GM12878 (cell line): ENCODE data around the gene HPSE2.

ENCODE experiments used
- MTA3 ChIP-seq: IDR thresholded peaks from 2 replicates; pipeline ENCODE4 v1.6.1; 2012; ENCODE audit warnings: low read length, inconsistent platforms, borderline replicate concordance
- ZBED1 ChIP-seq: IDR thresholded peaks from 2 replicates; pipeline ENCODE4 v1.6.1; 2016; ENCODE audit warnings: borderline replicate concordance
- ZNF217 ChIP-seq: fragments of 450-650 bp; IDR thresholded peaks from 2 replicates; pipeline ENCODE4 v1.6.1; 2017; ENCODE audit warnings: antibody characterized with exemption, mild to moderate bottlenecking
- TF ChIP-seq, protein P1 (sequence below): IDR thresholded peaks from 2 replicates; pipeline ENCODE4 v1.6.1; 2012; ENCODE audit warnings: mild to moderate bottlenecking, low read depth, low read length
- TF ChIP-seq, protein P2 (sequence below), 3 experiments: IDR thresholded peaks in 2 of 3; conservative IDR thresholded peaks in 1 of 3; 2 replicates each; pipeline ENCODE4 v1.5.1; 2011; ENCODE audit warnings: low read depth in 3 of 3, low read length in 3 of 3, mild to moderate bottlenecking in 3 of 3, control low read depth in 2 of 3, moderate library complexity in 2 of 3, inconsistent platforms in 1 of 3, mixed read lengths in 1 of 3; ENCODE audit not compliant: control insufficient read depth in 2 of 3, insufficient read depth in 1 of 3; ENCODE audit errors: extremely low read depth in 1 of 3

DNA sequence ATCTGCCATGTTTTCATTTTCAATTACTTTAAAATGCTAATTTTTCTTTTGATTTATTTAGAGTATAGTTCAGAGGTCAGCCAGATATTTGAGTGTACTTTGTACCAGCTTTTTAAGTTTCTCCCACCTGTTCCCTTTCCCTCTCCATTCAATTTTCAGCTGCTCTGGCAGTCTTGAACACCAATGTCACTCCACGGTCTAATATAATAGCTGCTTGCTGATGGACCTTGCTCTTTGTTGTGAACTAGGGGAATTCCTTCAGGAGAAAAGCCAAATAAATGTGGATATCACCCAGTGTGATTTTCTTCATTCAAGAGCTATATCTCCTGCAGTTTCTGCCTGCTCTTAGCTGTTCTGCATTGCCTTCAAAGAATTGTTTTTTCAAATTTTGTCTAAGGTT is 785.0 kb downstream of the HPSE2 start:
- no peak for TF ChIP-seq MTA3
- TF ChIP-seq, protein P1, sequence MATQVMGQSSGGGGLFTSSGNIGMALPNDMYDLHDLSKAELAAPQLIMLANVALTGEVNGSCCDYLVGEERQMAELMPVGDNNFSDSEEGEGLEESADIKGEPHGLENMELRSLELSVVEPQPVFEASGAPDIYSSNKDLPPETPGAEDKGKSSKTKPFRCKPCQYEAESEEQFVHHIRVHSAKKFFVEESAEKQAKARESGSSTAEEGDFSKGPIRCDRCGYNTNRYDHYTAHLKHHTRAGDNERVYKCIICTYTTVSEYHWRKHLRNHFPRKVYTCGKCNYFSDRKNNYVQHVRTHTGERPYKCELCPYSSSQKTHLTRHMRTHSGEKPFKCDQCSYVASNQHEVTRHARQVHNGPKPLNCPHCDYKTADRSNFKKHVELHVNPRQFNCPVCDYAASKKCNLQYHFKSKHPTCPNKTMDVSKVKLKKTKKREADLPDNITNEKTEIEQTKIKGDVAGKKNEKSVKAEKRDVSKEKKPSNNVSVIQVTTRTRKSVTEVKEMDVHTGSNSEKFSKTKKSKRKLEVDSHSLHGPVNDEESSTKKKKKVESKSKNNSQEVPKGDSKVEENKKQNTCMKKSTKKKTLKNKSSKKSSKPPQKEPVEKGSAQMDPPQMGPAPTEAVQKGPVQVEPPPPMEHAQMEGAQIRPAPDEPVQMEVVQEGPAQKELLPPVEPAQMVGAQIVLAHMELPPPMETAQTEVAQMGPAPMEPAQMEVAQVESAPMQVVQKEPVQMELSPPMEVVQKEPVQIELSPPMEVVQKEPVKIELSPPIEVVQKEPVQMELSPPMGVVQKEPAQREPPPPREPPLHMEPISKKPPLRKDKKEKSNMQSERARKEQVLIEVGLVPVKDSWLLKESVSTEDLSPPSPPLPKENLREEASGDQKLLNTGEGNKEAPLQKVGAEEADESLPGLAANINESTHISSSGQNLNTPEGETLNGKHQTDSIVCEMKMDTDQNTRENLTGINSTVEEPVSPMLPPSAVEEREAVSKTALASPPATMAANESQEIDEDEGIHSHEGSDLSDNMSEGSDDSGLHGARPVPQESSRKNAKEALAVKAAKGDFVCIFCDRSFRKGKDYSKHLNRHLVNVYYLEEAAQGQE = no peak
- TF ChIP-seq, protein P2, sequence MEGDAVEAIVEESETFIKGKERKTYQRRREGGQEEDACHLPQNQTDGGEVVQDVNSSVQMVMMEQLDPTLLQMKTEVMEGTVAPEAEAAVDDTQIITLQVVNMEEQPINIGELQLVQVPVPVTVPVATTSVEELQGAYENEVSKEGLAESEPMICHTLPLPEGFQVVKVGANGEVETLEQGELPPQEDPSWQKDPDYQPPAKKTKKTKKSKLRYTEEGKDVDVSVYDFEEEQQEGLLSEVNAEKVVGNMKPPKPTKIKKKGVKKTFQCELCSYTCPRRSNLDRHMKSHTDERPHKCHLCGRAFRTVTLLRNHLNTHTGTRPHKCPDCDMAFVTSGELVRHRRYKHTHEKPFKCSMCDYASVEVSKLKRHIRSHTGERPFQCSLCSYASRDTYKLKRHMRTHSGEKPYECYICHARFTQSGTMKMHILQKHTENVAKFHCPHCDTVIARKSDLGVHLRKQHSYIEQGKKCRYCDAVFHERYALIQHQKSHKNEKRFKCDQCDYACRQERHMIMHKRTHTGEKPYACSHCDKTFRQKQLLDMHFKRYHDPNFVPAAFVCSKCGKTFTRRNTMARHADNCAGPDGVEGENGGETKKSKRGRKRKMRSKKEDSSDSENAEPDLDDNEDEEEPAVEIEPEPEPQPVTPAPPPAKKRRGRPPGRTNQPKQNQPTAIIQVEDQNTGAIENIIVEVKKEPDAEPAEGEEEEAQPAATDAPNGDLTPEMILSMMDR (IDR thresholded peaks at IDR 0.05 in 2 of 3, conservative IDR thresholded peaks at IDR 0.05 in 1 of 3; ENCODE audit: control insufficient read depth in 2 of 3, extremely low read depth in 1 of 3, insufficient read depth in 1 of 3, low read depth in 3 of 3, low read length in 3 of 3) = no peak
- TF ChIP-seq ZNF217 = no peak
- TF ChIP-seq ZBED1 = no peak
